ENCODE data around the gene RNF4. TPM values are rescaled to one million over a fixed set of nuclear protein-coding genes. Genes with fewer than 3 reads are reported as not detected.
A peak's percentile ranks its signal among the peaks of the same experiment; 100 is the strongest.
"Not testable (repeated sequence)": the region's sequence is repeated elsewhere in the genome, so short reads cannot be mapped to it uniquely, and the experiment has no call there.

RNF4 gene
- total RNA-seq, 1 donor from 2014 or later: 31.1 TPM

GRCh38 chr4:2526559-2526958 lies 57.7 kb downstream of the RNF4 start:
- no peak for DNase-seq (ENCODE audit: low read depth in 2 of 2)

- no peak for DNase-seq (ENCODE audit: low read depth in 2 of 2)
Observed at GRCh38 chr4:2534904-2535375, 66.0 kb downstream of the RNF4 start.

- peak in 1 of 2 donors; percentile 41 for DNase-seq (ENCODE audit: low read depth in 2 of 2)
Observed at GRCh38 chr4:2535376-2536192, 66.7 kb downstream of the RNF4 start.

- peak; percentile 98 to 100 for DNase-seq (ENCODE audit: low read depth in 2 of 2)
Observed at GRCh38 chr4:2536193-2537010, 67.5 kb downstream of the RNF4 start, which contains the start of gene FAM193A. Gene FAM193A, plus strand, starts transcription at chr4:2536647. Its CDS starts 269 bp downstream, at chr4:2536916.

- DNase-seq (ENCODE audit: low read depth in 2 of 2): peak in 1 of 2 donors; percentile 54
Observed at GRCh38 chr4:2537011-2537830, 68.3 kb downstream of the RNF4 start.

- DNase-seq (ENCODE audit: low read depth in 2 of 2): not testable (repeated sequence)
Observed at GRCh38 chr4:2543580-2544191, 74.8 kb downstream of the RNF4 start.

GRCh38 chr4:2545321-2546013 lies 76.6 kb downstream of the RNF4 start:
- no peak for DNase-seq (ENCODE audit: low read depth in 2 of 2)

GRCh38 chr4:2546286-2546823 lies 77.4 kb downstream of the RNF4 start:
- no peak for DNase-seq (ENCODE audit: low read depth in 2 of 2)

- not testable (repeated sequence) for DNase-seq (ENCODE audit: low read depth in 2 of 2)
Observed at GRCh38 chr4:2546961-2547691, 78.2 kb downstream of the RNF4 start.

- no peak for DNase-seq (ENCODE audit: low read depth in 2 of 2)
Observed at GRCh38 chr4:2551118-2551517, 82.2 kb downstream of the RNF4 start.

- no peak for DNase-seq (ENCODE audit: low read depth in 2 of 2)
Observed at GRCh38 chr4:2552806-2553205, 83.9 kb downstream of the RNF4 start.

GRCh38 chr4:2558301-2558700 lies 89.4 kb downstream of the RNF4 start:
- no peak for DNase-seq (ENCODE audit: low read depth in 2 of 2)

GRCh38 chr4:2560167-2560566 lies 91.3 kb downstream of the RNF4 start:
- no peak for DNase-seq (ENCODE audit: low read depth in 2 of 2)

Other genes with a start within 250 kb of the RNF4 start
- gene HAUS3, start 227.0 kb upstream of the RNF4 start, total RNA-seq: 5.8 and 7.0 TPM in 2 replicates
- 1.9 TPM in 2 replicates for gene POLN, start 227.0 kb upstream of the RNF4 start, total RNA-seq
- 48.7 and 62.6 TPM in 2 replicates for gene MXD4, start 207.0 kb upstream of the RNF4 start, total RNA-seq
- 1.8 and 3.5 TPM in 2 replicates for gene ZFYVE28, start 50.5 kb upstream of the RNF4 start, total RNA-seq
- not detected in 2 replicates for gene CFAP99, start 50.2 kb upstream of the RNF4 start, total RNA-seq
- gene FAM193A, start 67.5 kb downstream of the RNF4 start, total RNA-seq: 4.4 and 8.0 TPM in 2 replicates